ENCODE results near the gene CEP57L1. TPM values are rescaled to one million over a fixed set of nuclear protein-coding genes. Genes with fewer than 3 reads are reported as not detected.

CEP57L1 gene
- total and polyA plus RNA-seq, 2 donors (not counting 1 experiment from before 2014, with no cell fraction given), result 3.1 to 8.8 TPM

DNA sequence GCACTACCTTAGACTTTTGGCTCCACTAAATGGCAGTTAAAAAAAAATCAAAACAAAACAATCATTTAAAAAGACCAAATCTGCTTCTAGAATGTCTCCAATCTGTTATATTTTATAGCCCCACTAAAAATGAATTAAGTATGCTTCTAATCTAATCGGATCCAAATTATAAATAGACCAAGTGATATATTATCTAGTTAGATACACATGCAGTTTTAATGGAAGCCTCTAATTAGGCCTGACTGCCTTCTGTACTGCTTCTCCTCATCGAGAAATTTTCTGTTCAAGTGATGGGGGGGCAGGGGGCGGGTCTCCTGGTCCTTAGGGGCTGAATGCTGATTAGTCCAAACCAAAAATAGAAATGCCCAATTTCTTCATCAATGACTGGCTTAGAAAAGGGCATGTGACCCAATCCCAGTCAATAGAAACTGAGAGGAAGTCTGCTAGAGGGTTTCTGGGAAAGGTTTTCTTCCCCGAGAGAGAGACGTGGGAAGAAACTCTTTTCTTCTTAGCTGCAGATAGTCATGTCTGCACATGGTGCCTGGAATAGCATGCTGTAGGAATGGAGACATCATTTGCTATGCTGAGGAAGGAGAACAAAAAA, 7.5 kb upstream of the CEP57L1 start:
- H3K27me3 ChIP-seq (replicated peaks in 1 of 4; ENCODE audit: control extremely low read depth in 1 of 4, control insufficient read depth in 3 of 4, insufficient read depth in 4 of 4, low read length in 3 of 4), result no peaks in the 10 kb centered on the region
- peaks cover 25% of the 10 kb centered on the region for H3K79me2 ChIP-seq (ENCODE audit: control insufficient read depth, insufficient read depth, low read length)
- H2AFZ ChIP-seq (ENCODE audit: insufficient read depth, low read depth, low read length, poor library complexity, severe bottlenecking), result no peak overlapping the region
- WGBS (ENCODE audit: insufficient coverage), result 100% methylated on average over 2 of the region's 5 CpGs
- H3K4me2 ChIP-seq (replicated peaks; ENCODE audit: low read depth, low read length, poor library complexity, severe bottlenecking), result no peak overlapping the region
- H3K36me3 ChIP-seq (replicated peaks in 1 of 2; ENCODE audit: control extremely low read depth in 1 of 2, control insufficient read depth in 1 of 2, extremely low read depth in 1 of 2, insufficient read depth in 2 of 2, low read length in 1 of 2), result no peaks in the 10 kb centered on the region
- no peak for TF ChIP-seq EZH2 (IDR thresholded peaks at IDR 0.05; ENCODE audit: borderline replicate concordance, insufficient read depth, low read depth, low read length, poor library complexity, severe bottlenecking)
- TF ChIP-seq, protein P1, sequence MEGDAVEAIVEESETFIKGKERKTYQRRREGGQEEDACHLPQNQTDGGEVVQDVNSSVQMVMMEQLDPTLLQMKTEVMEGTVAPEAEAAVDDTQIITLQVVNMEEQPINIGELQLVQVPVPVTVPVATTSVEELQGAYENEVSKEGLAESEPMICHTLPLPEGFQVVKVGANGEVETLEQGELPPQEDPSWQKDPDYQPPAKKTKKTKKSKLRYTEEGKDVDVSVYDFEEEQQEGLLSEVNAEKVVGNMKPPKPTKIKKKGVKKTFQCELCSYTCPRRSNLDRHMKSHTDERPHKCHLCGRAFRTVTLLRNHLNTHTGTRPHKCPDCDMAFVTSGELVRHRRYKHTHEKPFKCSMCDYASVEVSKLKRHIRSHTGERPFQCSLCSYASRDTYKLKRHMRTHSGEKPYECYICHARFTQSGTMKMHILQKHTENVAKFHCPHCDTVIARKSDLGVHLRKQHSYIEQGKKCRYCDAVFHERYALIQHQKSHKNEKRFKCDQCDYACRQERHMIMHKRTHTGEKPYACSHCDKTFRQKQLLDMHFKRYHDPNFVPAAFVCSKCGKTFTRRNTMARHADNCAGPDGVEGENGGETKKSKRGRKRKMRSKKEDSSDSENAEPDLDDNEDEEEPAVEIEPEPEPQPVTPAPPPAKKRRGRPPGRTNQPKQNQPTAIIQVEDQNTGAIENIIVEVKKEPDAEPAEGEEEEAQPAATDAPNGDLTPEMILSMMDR (IDR thresholded peaks at IDR 0.05), result no peak
- ChIA-PET POLR2A (no interaction called here), CTCF (interaction anchor here (0.8 kb wide), 1 partner anchor 249 kb away, joined by 3 read pairs; no protein-coding TSS in a partner anchor)
- no peak overlapping the region for H3K27ac Mint-ChIP-seq
- H3K9me3 Mint-ChIP-seq (ENCODE audit: insufficient read depth), result no peaks in the 10 kb centered on the region
- no peaks in the 10 kb centered on the region for H3K27me3 Mint-ChIP-seq
- no peak overlapping the region for H3K4me3 ChIP-seq (ENCODE audit: control extremely low read depth in 1 of 5, extremely low read depth in 1 of 5, insufficient read depth in 1 of 5, low read depth in 2 of 5, low read length in 4 of 5)
- intact Hi-C loops (cut with micrococcal nuclease), result no loop called here
- no peak overlapping the region for H3K27ac ChIP-seq (ENCODE audit: low read length in 2 of 2)
- peaks cover 34% of the 10 kb centered on the region for H3K4me1 Mint-ChIP-seq
- no peaks in the 10 kb centered on the region for H4K20me1 ChIP-seq (ENCODE audit: control insufficient read depth, insufficient read depth, low read length, poor library complexity, severe bottlenecking)
- ATAC-seq (ENCODE audit: low read depth), result no peak
- peaks cover 6 to 11% of the 10 kb centered on the region in 2 donors for H3K4me1 ChIP-seq (ENCODE audit: control insufficient read depth in 2 of 2, insufficient read depth in 2 of 2, low read length in 2 of 2)
- no peak for DNase-seq
- no peak overlapping the region for H3K9ac ChIP-seq (ENCODE audit: low read length)
- no peaks in the 10 kb centered on the region for H3K9me3 ChIP-seq (ENCODE audit: control extremely low read depth in 1 of 3, control insufficient read depth in 2 of 3, insufficient read depth in 1 of 3, low read length in 2 of 3)
- H3K4me3 Mint-ChIP-seq, result no peak overlapping the region

DNA sequence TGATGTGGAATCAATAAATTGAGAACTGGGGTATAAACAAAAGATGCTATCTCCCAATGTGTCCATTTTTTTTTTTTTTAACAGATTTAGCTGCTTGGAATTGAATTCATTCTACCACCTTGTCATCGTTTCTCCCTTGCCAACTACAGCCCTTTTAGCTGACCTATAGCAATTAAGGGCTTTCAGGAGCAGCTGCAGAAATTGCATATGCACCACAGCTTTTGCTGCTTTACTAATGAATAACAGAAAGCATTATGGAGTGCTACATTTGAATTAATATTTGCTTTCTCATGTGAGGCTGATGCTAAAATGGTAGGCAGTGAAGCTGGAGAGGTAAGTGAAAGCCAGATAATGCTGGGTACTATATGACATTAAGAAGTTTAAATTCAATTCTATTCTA, 6.3 kb upstream of the CEP57L1 start:
- H4K20me1 ChIP-seq (ENCODE audit: control insufficient read depth, insufficient read depth, low read length, poor library complexity, severe bottlenecking), result no peaks in the 10 kb centered on the region
- Mint-ChIP-seq H3K4me3 (no peak overlapping the region), H3K9me3 (ENCODE audit: insufficient read depth) (no peaks in the 10 kb centered on the region), H3K27me3 (no peaks in the 10 kb centered on the region), H3K4me1 (peaks cover 40% of the 10 kb centered on the region), H3K27ac (no peak overlapping the region)
- H3K4me2 ChIP-seq (replicated peaks; ENCODE audit: low read depth, low read length, poor library complexity, severe bottlenecking), result no peak overlapping the region
- H3K9ac ChIP-seq (ENCODE audit: low read length), result no peak overlapping the region
- H2AFZ ChIP-seq (ENCODE audit: insufficient read depth, low read depth, low read length, poor library complexity, severe bottlenecking), result no peak overlapping the region
- H3K4me3 ChIP-seq (ENCODE audit: control extremely low read depth in 1 of 5, extremely low read depth in 1 of 5, insufficient read depth in 1 of 5, low read depth in 2 of 5, low read length in 4 of 5), result no peak overlapping the region
- intact Hi-C loops (cut with micrococcal nuclease), result no loop called here
- H3K9me3 ChIP-seq (ENCODE audit: control extremely low read depth in 1 of 3, control insufficient read depth in 2 of 3, insufficient read depth in 1 of 3, low read length in 2 of 3), result no peaks in the 10 kb centered on the region
- WGBS (ENCODE audit: insufficient coverage), result 100% methylated on average over 1 of the region's 1 CpG
- peaks cover 37% of the 10 kb centered on the region for H3K79me2 ChIP-seq (ENCODE audit: control insufficient read depth, insufficient read depth, low read length)
- no peak for DNase-seq
- no peak overlapping the region for H3K27ac ChIP-seq (ENCODE audit: low read length in 2 of 2)
- TF ChIP-seq, protein P1 (IDR thresholded peaks at IDR 0.05), result no peak
- TF ChIP-seq EZH2 (IDR thresholded peaks at IDR 0.05; ENCODE audit: borderline replicate concordance, insufficient read depth, low read depth, low read length, poor library complexity, severe bottlenecking), result no peak
- ChIA-PET POLR2A (no interaction called here), CTCF (interaction anchor here (0.7 to 1.5 kb wide), 3 partner anchors 11 to 78 kb away, joined by 3 to 4 read pairs (median 3); no protein-coding TSS in a partner anchor)
- no peaks in the 10 kb centered on the region for H3K27me3 ChIP-seq (replicated peaks in 1 of 4; ENCODE audit: control extremely low read depth in 1 of 4, control insufficient read depth in 3 of 4, insufficient read depth in 4 of 4, low read length in 3 of 4)
- no peaks in the 10 kb centered on the region for H3K36me3 ChIP-seq (replicated peaks in 1 of 2; ENCODE audit: control extremely low read depth in 1 of 2, control insufficient read depth in 1 of 2, extremely low read depth in 1 of 2, insufficient read depth in 2 of 2, low read length in 1 of 2)
- no peak for ATAC-seq (ENCODE audit: low read depth)
- H3K4me1 ChIP-seq (ENCODE audit: control insufficient read depth in 2 of 2, insufficient read depth in 2 of 2, low read length in 2 of 2), result peaks cover 17 to 21% of the 10 kb centered on the region in 2 donors

All from B cell (primary cell).